ENCODE measurements around the gene UTY. TPM values are rescaled to one million over a fixed set of nuclear protein-coding genes. Genes with fewer than 3 reads are reported as not detected.

Gene UTY
- total and polyA plus RNA-seq, 2 of the 8 experiments (the other 6 are each of a cell fraction or from before 2014, with no cell fraction given) = 7.2 to 20.4 TPM

DNA sequence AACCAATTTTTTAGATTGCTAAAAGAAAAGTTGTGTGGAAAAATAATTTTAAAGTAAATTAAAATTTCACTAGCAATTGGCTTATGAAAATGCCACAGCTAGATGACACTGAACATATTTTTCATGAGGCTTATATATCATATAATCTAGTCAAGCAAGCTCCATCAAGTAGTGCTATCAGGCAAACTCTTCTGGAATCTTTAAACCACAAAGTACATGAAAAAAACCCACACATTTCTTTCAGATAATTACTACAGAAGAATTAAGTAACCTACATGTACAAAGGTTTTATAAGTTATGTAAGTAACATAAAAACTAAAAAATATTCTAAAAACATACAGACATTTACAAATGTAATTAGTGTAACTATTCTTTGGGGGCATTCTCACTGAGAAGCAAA, 229.4 kb downstream of the UTY start:
- H4K20me1 ChIP-seq (replicated peaks in 1 of 2; ENCODE audit: control insufficient read depth in 1 of 2, insufficient read depth in 2 of 2, low read length in 2 of 2) = no peaks in the 10 kb centered on the region
- no peak overlapping the region for H3K4ac ChIP-seq (replicated peaks; ENCODE audit: insufficient read length, low read depth, low read length)
- no peak overlapping the region for H3K14ac ChIP-seq (ENCODE audit: insufficient read length)
- no peak overlapping the region for H2BK5ac ChIP-seq (ENCODE audit: low read depth, low read length)
- H3K56ac ChIP-seq (replicated peaks; ENCODE audit: insufficient read length, low read depth, low read length) = no peak overlapping the region
- no peak for DNase-seq (ENCODE audit: low read depth in 1 of 2, low spot score in 2 of 2)
- no peaks in the 10 kb centered on the region for H3K23me2 ChIP-seq (ENCODE audit: low read depth, low read length)
- no peak overlapping the region for H3K23ac ChIP-seq (ENCODE audit: insufficient read length)
- H4K91ac ChIP-seq (replicated peaks; ENCODE audit: insufficient read length, low read length) = no peak overlapping the region
- H3K18ac ChIP-seq (ENCODE audit: extremely low read depth, low read length) = no peak overlapping the region
- no peaks in the 10 kb centered on the region for H3K79me2 ChIP-seq (ENCODE audit: control insufficient read depth in 1 of 2, insufficient read depth in 2 of 2, low read length in 2 of 2)
- no peaks in the 10 kb centered on the region for H3K4me1 ChIP-seq (replicated peaks in 1 of 4; ENCODE audit: control insufficient read depth in 3 of 4, insufficient read depth in 4 of 4, low read length in 3 of 4)
- no peak overlapping the region for H4K5ac ChIP-seq (ENCODE audit: insufficient read length, low read depth, low read length)
- no peak overlapping the region for H3K4me3 ChIP-seq (ENCODE audit: extremely low read depth in 1 of 4, insufficient read depth in 2 of 4, low read depth in 3 of 4, low read length in 4 of 4)
- H2BK120ac ChIP-seq (replicated peaks; ENCODE audit: low read depth, low read length) = no peak overlapping the region
- no peak overlapping the region for H3K9ac ChIP-seq (replicated peaks in 1 of 4; ENCODE audit: extremely low read depth in 1 of 4, low read depth in 3 of 4, low read length in 3 of 4)
- POLR2A ChIA-PET (ENCODE audit: partially characterized antibody) = no interaction called here
- no peaks in the 10 kb centered on the region for H3K79me1 ChIP-seq (ENCODE audit: low read depth, low read length)
- peaks cover 0 to 7% (median 0%) of the 10 kb centered on the region in 4 experiments; a peak in 2 of 8 replicates for H3K36me3 ChIP-seq (ENCODE audit: control insufficient read depth in 2 of 4, insufficient read depth in 4 of 4, low read length in 3 of 4)
- H2BK20ac ChIP-seq (ENCODE audit: low read length) = no peak overlapping the region
- no peaks in the 10 kb centered on the region for H3K27me3 ChIP-seq (replicated peaks in 1 of 4; ENCODE audit: control insufficient read depth in 3 of 4, extremely low read depth in 1 of 4, insufficient read depth in 3 of 4, low read length in 3 of 4)
- no peaks in the 10 kb centered on the region for H3K9me3 ChIP-seq (ENCODE audit: insufficient read depth in 2 of 2, low read depth in 1 of 2, low read length in 1 of 2)
- H4K8ac ChIP-seq (ENCODE audit: extremely low read depth, insufficient read depth, low read length) = no peak overlapping the region
- no peak overlapping the region for H2BK15ac ChIP-seq (ENCODE audit: low read length)
- H2BK12ac ChIP-seq (ENCODE audit: low read depth, low read length) = no peak overlapping the region
- H2AK5ac ChIP-seq (ENCODE audit: low read depth, low read length) = no peak overlapping the region
- CTCF ChIA-PET (ENCODE audit: partially characterized antibody) = no interaction called here
- no peak overlapping the region for H3K27ac ChIP-seq (ENCODE audit: low read depth, low read length)
- no peak overlapping the region for H3K4me2 ChIP-seq (ENCODE audit: insufficient read depth in 1 of 2, low read depth in 2 of 2, low read length in 2 of 2)
- H2AFZ ChIP-seq (ENCODE audit: low read length) = no peak overlapping the region
- no peak for FAIRE-seq
- TF ChIP-seq CBX8 (IDR thresholded peaks at IDR 0.05; ENCODE audit: borderline replicate concordance, low read depth, low read length) (no peak), SIX5 (IDR thresholded peaks at IDR 0.05; ENCODE audit: low read depth, low read length) (no peak), CBX5 (IDR thresholded peaks at IDR 0.05; ENCODE audit: low read depth, low read length) (no peak), SUZ12 (IDR thresholded peaks at IDR 0.05; ENCODE audit: low read length) (no peak)

All from H1 (cell line).